B cell (primary cell): ENCODE measurements around the gene DLG2.

Source experiments
- CTCF ChIP-seq: fragments of 200-600 bp; IDR thresholded peaks from one replicate; pipeline ENCODE4 v1.8.0; 2022; ENCODE audit warnings: antibody characterized with exemption, mild to moderate bottlenecking
- EZH2 ChIP-seq: IDR thresholded peaks from 2 replicates; pipeline ENCODE4 v1.6.1; 2012; ENCODE audit warnings: borderline replicate concordance, low read depth, mild to moderate bottlenecking, moderate library complexity, low read length; ENCODE audit not compliant: insufficient read depth, poor library complexity, severe bottlenecking

GRCh38 chr11:85029964-85030363, 597.2 kb downstream of the DLG2 start:
- TF ChIP-seq CTCF (no peak), EZH2 (no peak)
